Chondrocyte (in vitro differentiated cells): ENCODE results near the gene IFT74. TPM values are rescaled to one million over a fixed set of nuclear protein-coding genes. Genes with fewer than 3 reads are reported as not detected.
A peak's percentile ranks its signal among the peaks of the same experiment; 100 is the strongest.

ENCODE experiments used
- DNase-seq: peaks from one replicate; pipeline ENCODE4 v3.0.0; 2021; ENCODE audit warnings: mixed read lengths, low spot score
- H3K27ac Mint-ChIP-seq: one replicate; pipeline ENCODE4 v1.8.0; 2021; ENCODE audit warnings: mild to moderate bottlenecking, moderate library complexity, mixed read lengths; ENCODE audit not compliant: unreplicated experiment
- H3K27me3 Mint-ChIP-seq: 2 replicates; pipeline ENCODE4 v1.8.0; 2021; ENCODE audit warnings: low read depth, mixed read lengths
- H3K36me3 Mint-ChIP-seq: 2 replicates; pipeline ENCODE4 v1.8.0; 2021; ENCODE audit warnings: low read depth, mixed read lengths
- H3K4me1 Mint-ChIP-seq: 2 replicates; pipeline ENCODE4 v1.8.0; 2021; ENCODE audit warnings: low read depth, mild to moderate bottlenecking, mixed read lengths
- H3K4me3 Mint-ChIP-seq: one replicate; pipeline ENCODE4 v1.8.0; 2021; ENCODE audit warnings: mild to moderate bottlenecking, moderate library complexity, mixed read lengths; ENCODE audit not compliant: unreplicated experiment
- H3K9me3 Mint-ChIP-seq: 2 replicates; pipeline ENCODE4 v1.8.0; 2021; ENCODE audit warnings: low read depth, mixed read lengths
- total RNA-seq: library from RNA; stranded (reverse); gene quantifications from 3 replicates; pipeline ENCODE4 v1.2.1, GENCODE V29; 2021
- TF ChIP-seq, protein P1 (sequence below): fragments of 200-600 bp; sonication (generic); IDR thresholded peaks from 2 replicates; pipeline ENCODE4 v1.5.0; 2021; ENCODE audit warnings: antibody characterized with exemption, mild to moderate bottlenecking, moderate library complexity

Gene IFT74
- total RNA-seq, 1 donor from 2014 or later = 10.3 TPM

DNA sequence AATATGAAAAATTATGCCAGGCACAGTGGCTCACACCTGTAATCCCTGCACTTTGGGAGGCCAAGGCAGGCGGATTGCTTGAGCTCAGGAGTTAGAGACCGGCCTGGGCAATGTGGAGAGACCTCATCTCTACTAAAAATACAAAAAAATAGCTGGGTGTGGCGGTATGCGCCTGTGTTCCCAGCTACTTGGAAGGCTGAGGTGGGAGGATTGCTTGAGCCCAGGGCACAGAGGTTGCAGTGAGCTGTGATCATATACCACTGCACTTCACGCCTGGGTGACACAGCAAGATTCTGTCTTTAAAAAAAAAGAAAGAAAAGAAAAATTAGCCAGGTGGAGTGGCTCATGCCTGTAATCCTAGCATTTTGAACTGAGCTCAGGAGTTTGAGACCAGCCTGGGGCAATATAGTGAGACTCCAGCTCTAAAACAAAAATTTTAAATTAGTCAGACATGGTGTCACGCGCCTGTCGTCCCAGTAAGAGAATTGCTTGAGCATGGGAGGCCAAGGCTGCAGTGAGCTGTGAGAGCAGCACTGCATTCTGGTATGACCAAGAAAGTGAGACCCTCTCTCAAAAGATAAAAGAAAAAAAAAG is 27.2 kb upstream of the IFT74 start:
- Mint-ChIP-seq H3K4me1 (no peaks in the 10 kb centered on the region), H3K4me3 (no peak overlapping the region), H3K27me3 (no peaks in the 10 kb centered on the region), H3K27ac (no peak overlapping the region), H3K36me3 (peaks cover 20% of the 10 kb centered on the region), H3K9me3 (no peaks in the 10 kb centered on the region)
- TF ChIP-seq, protein P1, sequence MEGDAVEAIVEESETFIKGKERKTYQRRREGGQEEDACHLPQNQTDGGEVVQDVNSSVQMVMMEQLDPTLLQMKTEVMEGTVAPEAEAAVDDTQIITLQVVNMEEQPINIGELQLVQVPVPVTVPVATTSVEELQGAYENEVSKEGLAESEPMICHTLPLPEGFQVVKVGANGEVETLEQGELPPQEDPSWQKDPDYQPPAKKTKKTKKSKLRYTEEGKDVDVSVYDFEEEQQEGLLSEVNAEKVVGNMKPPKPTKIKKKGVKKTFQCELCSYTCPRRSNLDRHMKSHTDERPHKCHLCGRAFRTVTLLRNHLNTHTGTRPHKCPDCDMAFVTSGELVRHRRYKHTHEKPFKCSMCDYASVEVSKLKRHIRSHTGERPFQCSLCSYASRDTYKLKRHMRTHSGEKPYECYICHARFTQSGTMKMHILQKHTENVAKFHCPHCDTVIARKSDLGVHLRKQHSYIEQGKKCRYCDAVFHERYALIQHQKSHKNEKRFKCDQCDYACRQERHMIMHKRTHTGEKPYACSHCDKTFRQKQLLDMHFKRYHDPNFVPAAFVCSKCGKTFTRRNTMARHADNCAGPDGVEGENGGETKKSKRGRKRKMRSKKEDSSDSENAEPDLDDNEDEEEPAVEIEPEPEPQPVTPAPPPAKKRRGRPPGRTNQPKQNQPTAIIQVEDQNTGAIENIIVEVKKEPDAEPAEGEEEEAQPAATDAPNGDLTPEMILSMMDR = no peak
- no peak for DNase-seq

DNA sequence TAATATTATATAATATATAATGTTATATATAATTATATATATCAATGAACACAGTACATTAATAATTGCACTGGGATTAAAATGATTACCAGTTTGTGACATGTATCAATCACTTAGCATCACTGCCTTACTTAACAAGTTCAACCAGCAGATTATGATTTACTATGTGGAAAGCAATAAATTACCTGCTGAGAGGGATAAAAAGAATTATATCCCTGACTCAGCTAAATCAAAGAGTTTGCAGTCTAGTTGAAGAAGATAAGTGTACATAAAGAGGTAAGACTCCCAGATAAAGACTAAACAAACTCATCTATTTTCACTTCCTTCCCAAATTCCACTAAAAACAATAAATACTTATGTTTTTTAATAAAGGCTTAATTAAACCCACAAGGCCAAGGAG is 20.4 kb upstream of the IFT74 start:
- Mint-ChIP-seq H3K4me3 (no peak overlapping the region), H3K9me3 (peaks cover 8% of the 10 kb centered on the region), H3K4me1 (peaks cover 33% of the 10 kb centered on the region), H3K27ac (peak overlapping the region; percentile 82), H3K27me3 (no peaks in the 10 kb centered on the region), H3K36me3 (peaks cover 5% of the 10 kb centered on the region)
- TF ChIP-seq, protein P1 = no peak
- no peak for DNase-seq

DNA sequence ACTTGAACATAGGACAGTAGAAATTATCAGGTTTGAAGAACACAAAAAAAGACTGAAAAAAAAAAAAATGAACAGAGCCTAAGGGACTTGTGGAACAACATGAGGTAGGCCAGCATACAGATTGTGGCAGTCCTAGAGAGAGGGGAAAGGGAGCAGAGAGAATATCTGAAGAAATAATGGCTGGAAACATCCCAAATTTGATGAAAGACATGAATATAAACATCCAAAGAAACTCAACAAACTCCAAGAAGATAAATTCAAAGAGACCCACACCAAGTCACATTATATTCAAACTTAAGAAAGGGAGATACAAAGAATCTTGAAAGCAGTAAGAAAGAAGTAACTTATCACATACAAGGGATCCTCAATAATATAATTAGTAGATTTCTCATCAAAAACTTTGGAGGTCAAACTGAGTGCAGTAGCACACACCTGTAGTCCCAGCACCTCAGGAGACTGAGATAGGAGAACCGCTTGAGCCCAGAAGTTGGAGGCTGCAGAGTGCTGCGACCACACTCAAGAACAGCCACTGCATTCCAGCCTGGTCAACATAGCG is 18.3 kb upstream of the IFT74 start:
- H3K4me3 Mint-ChIP-seq = no peak overlapping the region
- DNase-seq = no peak
- H3K27me3 Mint-ChIP-seq = no peaks in the 10 kb centered on the region
- peaks cover 5% of the 10 kb centered on the region for H3K36me3 Mint-ChIP-seq
- TF ChIP-seq, protein P1 = no peak
- peak overlapping the region; percentile 30 for H3K27ac Mint-ChIP-seq
- H3K9me3 Mint-ChIP-seq = peaks cover 8% of the 10 kb centered on the region
- H3K4me1 Mint-ChIP-seq = peaks cover 42% of the 10 kb centered on the region

DNA sequence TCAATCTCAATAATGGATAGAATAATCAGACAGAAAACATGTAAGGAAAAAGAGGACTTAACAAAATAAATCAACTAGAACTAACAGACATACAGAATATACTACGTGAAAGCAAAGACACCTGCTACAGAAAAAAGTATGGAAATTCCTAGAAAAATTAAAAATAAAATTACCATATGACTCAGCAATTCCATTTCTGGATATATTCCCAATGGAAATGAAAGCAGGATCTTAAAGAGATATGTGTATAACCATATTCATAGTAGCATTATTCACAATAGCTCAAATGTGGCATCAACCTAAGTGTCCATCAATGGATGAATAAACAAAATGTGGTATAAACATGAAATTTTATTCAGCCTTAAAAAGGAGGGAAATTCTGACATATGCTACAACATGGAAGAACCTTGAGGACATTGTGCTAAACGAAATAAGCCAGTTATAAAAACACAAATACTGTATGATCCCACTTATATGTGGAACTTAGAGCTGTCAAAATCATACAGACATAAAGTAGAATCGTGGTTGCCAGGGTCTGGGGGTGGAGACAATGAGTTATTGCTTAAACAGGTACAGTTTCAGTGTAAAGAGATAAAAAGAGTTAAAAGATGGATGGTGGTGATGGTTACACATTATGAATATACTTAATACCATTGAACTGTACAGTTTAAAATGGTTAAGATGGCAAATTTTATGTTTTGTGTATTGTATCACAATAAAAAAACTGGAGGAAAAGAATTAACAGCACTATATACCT is 16.1 kb upstream of the IFT74 start:
- TF ChIP-seq, protein P1 = no peak
- Mint-ChIP-seq H3K4me1 (peaks cover 59% of the 10 kb centered on the region), H3K36me3 (peaks cover 5% of the 10 kb centered on the region), H3K27me3 (no peaks in the 10 kb centered on the region), H3K27ac (peak overlapping the region; percentile 56), H3K4me3 (no peak overlapping the region), H3K9me3 (peaks cover 8% of the 10 kb centered on the region)
- no peak for DNase-seq

DNA sequence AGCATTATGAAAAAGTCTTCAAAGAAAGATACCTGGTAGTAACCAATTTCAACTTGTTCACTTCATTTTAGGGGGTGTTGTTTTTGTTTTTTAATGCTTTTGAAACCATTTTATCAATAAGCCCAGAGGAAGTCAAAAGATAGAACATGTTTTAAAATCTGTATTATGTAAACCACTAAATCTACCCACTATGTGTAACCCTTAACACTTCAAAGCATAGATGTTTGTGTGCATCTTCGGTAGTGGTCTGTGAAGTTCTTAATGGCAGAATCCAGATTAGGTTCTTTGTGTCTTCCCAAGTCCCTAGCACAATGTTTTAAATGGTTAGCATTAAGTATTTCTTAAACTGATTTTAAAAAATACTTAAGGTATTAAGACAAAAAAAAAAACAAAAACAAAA is 15.4 kb upstream of the IFT74 start:
- Mint-ChIP-seq H3K36me3 (peaks cover 5% of the 10 kb centered on the region), H3K9me3 (peaks cover 8% of the 10 kb centered on the region)

More for the DNA sequence above, 15.4 kb upstream of the IFT74 start:
- no peaks in the 10 kb centered on the region for H3K27me3 Mint-ChIP-seq
- DNase-seq = no peak
- no peak overlapping the region for H3K4me3 Mint-ChIP-seq
- no peak overlapping the region for H3K27ac Mint-ChIP-seq
- TF ChIP-seq, protein P1 = no peak
- H3K4me1 Mint-ChIP-seq = peaks cover 61% of the 10 kb centered on the region
